HG03097 (cell line): ENCODE data around the gene CEP97.
"Not testable (repeated sequence)": the region's sequence is repeated elsewhere in the genome, so short reads cannot be mapped to it uniquely, and the experiment has no call there.

Experiments used
- ATAC-seq: cut with Tn5 transposase; IDR thresholded peaks from one replicate; pipeline ENCODE4 v1.9.1; 2021; ENCODE audit not compliant: unreplicated experiment, low FRiP score

CEP97 gene

GRCh38 chr3:101777745-101778281 is 53.4 kb downstream of the CEP97 start:
- ATAC-seq, result not testable (repeated sequence)

- ATAC-seq, result no peak
Observed at GRCh38 chr3:101778385-101779046, 54.1 kb downstream of the CEP97 start.

GRCh38 chr3:101779047-101779821 is 54.8 kb downstream of the CEP97 start, which contains the start of gene NXPE3:
TSS of gene NXPE3 (plus strand) at chr3:101779211. CDS start at chr3:101785597, 6,386 bp downstream.
- ATAC-seq, result peak; percentile 93

- no peak for ATAC-seq
Observed at GRCh38 chr3:101779822-101780381, 55.5 kb downstream of the CEP97 start.

GRCh38 chr3:101780661-101781060 is 56.2 kb downstream of the CEP97 start:
- no peak for ATAC-seq

- ATAC-seq, result no peak
Observed at GRCh38 chr3:101781166-101781565, 56.8 kb downstream of the CEP97 start.

- no peak for ATAC-seq
Observed at GRCh38 chr3:101784855-101785613, 60.6 kb downstream of the CEP97 start.

- peak; percentile 95 for ATAC-seq
Observed at GRCh38 chr3:101791778-101792177, 67.4 kb downstream of the CEP97 start.

- ATAC-seq, result no peak
Observed at GRCh38 chr3:101796077-101796680, 71.8 kb downstream of the CEP97 start.

- ATAC-seq, result no peak
Observed at GRCh38 chr3:101801174-101801573, 76.8 kb downstream of the CEP97 start.

- no peak for ATAC-seq
Observed at GRCh38 chr3:101802179-101802578, 77.8 kb downstream of the CEP97 start.

- peak; percentile 83 for ATAC-seq
Observed at GRCh38 chr3:101803173-101803782, 78.9 kb downstream of the CEP97 start.

GRCh38 chr3:101803939-101804338 is 79.5 kb downstream of the CEP97 start:
- no peak for ATAC-seq

- ATAC-seq, result no peak
Observed at GRCh38 chr3:101806491-101806890, 82.1 kb downstream of the CEP97 start.

- peak; percentile 69 for ATAC-seq
Observed at GRCh38 chr3:101807888-101808287, 83.5 kb downstream of the CEP97 start.

- no peak for ATAC-seq
Observed at GRCh38 chr3:101809178-101810021, 85.0 kb downstream of the CEP97 start.

- ATAC-seq, result no peak
Observed at GRCh38 chr3:101810022-101810418, 85.6 kb downstream of the CEP97 start.

GRCh38 chr3:101811875-101812274 is 87.5 kb downstream of the CEP97 start:
- no peak for ATAC-seq

GRCh38 chr3:101812895-101813294 is 88.5 kb downstream of the CEP97 start:
- ATAC-seq, result no peak
